ENCODE results near the gene KCNIP2. TPM values are rescaled to one million over a fixed set of nuclear protein-coding genes. Genes with fewer than 3 reads are reported as not detected.

Gene KCNIP2
- total RNA-seq, 1 experiment from 2014 or later, result 8.5 TPM

GRCh38 chr10:101830322-101831168 lies 13.1 kb downstream of the KCNIP2 start:
- Histone ChIP-seq H3K4me3 (replicated peaks in 1 of 2; ENCODE audit: low read depth in 1 of 2, low read length in 2 of 2) (peak overlapping the region; percentile 32 to 58), H3K27ac (ENCODE audit: low read depth, low read length) (peak overlapping the region; percentile 93), H3K9me2 (ENCODE audit: insufficient read depth) (no peaks in the 10 kb centered on the region), H2AFZ (ENCODE audit: low read depth, low read length, poor library complexity, severe bottlenecking) (no peak overlapping the region), H3K27me3 (ENCODE audit: insufficient read depth, low read length) (no peaks in the 10 kb centered on the region), H4K20me1 (ENCODE audit: insufficient read depth) (no peaks in the 10 kb centered on the region), H3K9me3 (ENCODE audit: control insufficient read depth in 1 of 2, insufficient read depth in 1 of 2, low read depth in 1 of 2, low read length in 2 of 2) (no peaks in the 10 kb centered on the region), H3K4me2 (ENCODE audit: low read length) (peak overlapping the region; percentile 95), H3K36me3 (ENCODE audit: control insufficient read depth in 1 of 2, insufficient read depth in 2 of 2, low read length in 2 of 2) (no peaks in the 10 kb centered on the region), H3K79me2 (ENCODE audit: insufficient read depth, low read length) (no peaks in the 10 kb centered on the region), H3K9ac (ENCODE audit: low read length) (peak overlapping the region; percentile 67), H3K4me1 (ENCODE audit: control insufficient read depth in 1 of 2, insufficient read depth in 2 of 2, low read length in 2 of 2) (peaks cover 17 to 35% of the 10 kb centered on the region in 2 experiments)
- peak; percentile 84 for ATAC-seq
- DNase-seq (ENCODE audit: low read depth, low spot score), result peak; percentile 87
- BruUV-seq (replicated peaks), result no TSS peak
- intact Hi-C loops (cut with micrococcal nuclease), result no loop called here
- ChIA-PET RAD21 (ENCODE audit: low non-redundant PET in 1 of 2, low total read pairs in 2 of 2, uncharacterized antibody in 2 of 2, unreplicated experiment in 2 of 2) (no interaction called here), POLR2A (no interaction called here), CTCF (interaction anchor here (0.9 to 1.4 kb wide), 2 partner anchors 10 kb away, joined by 3 to 7 read pairs; no protein-coding TSS in a partner anchor)
- peak; percentile 58; the same call in 1 of the 2 replicates for TF ChIP-seq ZFX (IDR thresholded peaks at IDR 0.05)
- TF ChIP-seq JUND (IDR thresholded peaks at IDR 0.05), result no peak
- TF ChIP-seq SRF (IDR thresholded peaks at IDR 0.05; ENCODE audit: low read depth), result no peak
- no peak for TF ChIP-seq CEBPB (IDR thresholded peaks at IDR 0.05; ENCODE audit: low read depth)
- no peak for TF ChIP-seq ZNF274 (IDR thresholded peaks at IDR 0.05; ENCODE audit: low read depth, low read length)
- no peak for TF ChIP-seq CTCF (IDR thresholded peaks at IDR 0.05 in 2 of 3, conservative IDR thresholded peaks at IDR 0.05 in 1 of 3; ENCODE audit: borderline replicate concordance in 1 of 3, insufficient read depth in 1 of 3, low read depth in 2 of 3, low read length in 2 of 3)
- no peak for TF ChIP-seq SIN3A (IDR thresholded peaks at IDR 0.05; ENCODE audit: low read depth)
- TF ChIP-seq RAD21 (IDR thresholded peaks at IDR 0.05; ENCODE audit: low read depth), result no peak
- TF ChIP-seq MAX (IDR thresholded peaks at IDR 0.05), result no peak
- no peak for TF ChIP-seq SP1 (IDR thresholded peaks at IDR 0.05; ENCODE audit: low read depth)
- TF ChIP-seq EZH2phosphoT487 (IDR thresholded peaks at IDR 0.05; ENCODE audit: borderline replicate concordance), result no peak
- TF ChIP-seq, protein P1, sequence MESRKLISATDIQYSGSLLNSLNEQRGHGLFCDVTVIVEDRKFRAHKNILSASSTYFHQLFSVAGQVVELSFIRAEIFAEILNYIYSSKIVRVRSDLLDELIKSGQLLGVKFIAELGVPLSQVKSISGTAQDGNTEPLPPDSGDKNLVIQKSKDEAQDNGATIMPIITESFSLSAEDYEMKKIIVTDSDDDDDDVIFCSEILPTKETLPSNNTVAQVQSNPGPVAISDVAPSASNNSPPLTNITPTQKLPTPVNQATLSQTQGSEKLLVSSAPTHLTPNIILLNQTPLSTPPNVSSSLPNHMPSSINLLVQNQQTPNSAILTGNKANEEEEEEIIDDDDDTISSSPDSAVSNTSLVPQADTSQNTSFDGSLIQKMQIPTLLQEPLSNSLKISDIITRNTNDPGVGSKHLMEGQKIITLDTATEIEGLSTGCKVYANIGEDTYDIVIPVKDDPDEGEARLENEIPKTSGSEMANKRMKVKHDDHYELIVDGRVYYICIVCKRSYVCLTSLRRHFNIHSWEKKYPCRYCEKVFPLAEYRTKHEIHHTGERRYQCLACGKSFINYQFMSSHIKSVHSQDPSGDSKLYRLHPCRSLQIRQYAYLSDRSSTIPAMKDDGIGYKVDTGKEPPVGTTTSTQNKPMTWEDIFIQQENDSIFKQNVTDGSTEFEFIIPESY (IDR thresholded peaks at IDR 0.05; ENCODE audit: extremely low read depth, insufficient replicate concordance, low read length), result no peak
- TF ChIP-seq EGR1 (IDR thresholded peaks at IDR 0.05; ENCODE audit: low read depth), result no peak
- no peak for TF ChIP-seq EZH2 (IDR thresholded peaks at IDR 0.05)
- TF ChIP-seq YY1 (IDR thresholded peaks at IDR 0.05; ENCODE audit: extremely low read depth, insufficient replicate concordance, low read depth, low read length), result peak; percentile 12
- TF ChIP-seq, protein P2, sequence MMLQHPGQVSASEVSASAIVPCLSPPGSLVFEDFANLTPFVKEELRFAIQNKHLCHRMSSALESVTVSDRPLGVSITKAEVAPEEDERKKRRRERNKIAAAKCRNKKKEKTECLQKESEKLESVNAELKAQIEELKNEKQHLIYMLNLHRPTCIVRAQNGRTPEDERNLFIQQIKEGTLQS (IDR thresholded peaks at IDR 0.05), result no peak
- TF ChIP-seq TCF7L2 (IDR thresholded peaks at IDR 0.05; ENCODE audit: borderline replicate concordance, extremely low read depth, insufficient read depth, insufficient read length), result peak; percentile 66
- TF ChIP-seq REST (IDR thresholded peaks at IDR 0.05; ENCODE audit: low read depth), result no peak
- no peak for TF ChIP-seq CBX3 (IDR thresholded peaks at IDR 0.05; ENCODE audit: low read depth)

All from HCT116 (cell line).